Nephron (organoid): Measurements from ENCODE around the gene ACMSD.
"Not testable (repeated sequence)": the region's sequence is repeated elsewhere in the genome, so short reads cannot be mapped to it uniquely, and the experiment has no call there.

Source experiments
- H3K27ac Mint-ChIP-seq, 3 experiments: 2 replicates each; pipeline ENCODE4 v1.8.0; 2020; ENCODE audit warnings: mixed read lengths in 3 of 3, mild to moderate bottlenecking in 2 of 3, moderate library complexity in 1 of 3
- H3K27me3 Mint-ChIP-seq: 2 replicates; pipeline ENCODE4 v1.8.0; 2021; ENCODE audit warnings: low read depth, mild to moderate bottlenecking, moderate library complexity, mixed read lengths
- H3K36me3 Mint-ChIP-seq: 2 replicates; pipeline ENCODE4 v1.8.0; 2020; ENCODE audit warnings: low read depth, mixed read lengths
- H3K4me1 Mint-ChIP-seq: 2 replicates; pipeline ENCODE4 v1.8.0; 2020; ENCODE audit warnings: mixed read lengths
- H3K4me3 Mint-ChIP-seq, 3 experiments: 2 replicates each; pipeline ENCODE4 v1.8.0; 2020; ENCODE audit warnings: mild to moderate bottlenecking in 3 of 3, mixed read lengths in 3 of 3, moderate library complexity in 2 of 3
- H3K9me3 Mint-ChIP-seq: 2 replicates; pipeline ENCODE4 v1.8.0; 2020; ENCODE audit warnings: mixed read lengths
- CTCF ChIP-seq, 3 experiments: fragments of 200-600 bp; sonication (generic); IDR thresholded peaks; one replicate each; pipeline ENCODE4 v1.5.0; 2021; ENCODE audit warnings: antibody characterized with exemption in 3 of 3; ENCODE audit not compliant: unreplicated experiment in 3 of 3

Gene ACMSD

GRCh38 chr2:134842930-134843490, 4.6 kb downstream of the ACMSD start:
- TF ChIP-seq CTCF (IDR thresholded peaks at IDR 0.05; ENCODE audit: unreplicated experiment in 3 of 3), result no peak
- Mint-ChIP-seq H3K4me1 (peaks cover 14% of the 10 kb centered on the region), H3K27ac (peak overlapping the region; percentile 52 to 72 (median 59)), H3K4me3 (no peak overlapping the region), H3K36me3 (peaks cover 14% of the 10 kb centered on the region), H3K9me3 (peaks cover 5% of the 10 kb centered on the region), H3K27me3 (no peaks in the 10 kb centered on the region)

GRCh38 chr2:134843968-134844367, 5.6 kb downstream of the ACMSD start:
- no peaks in the 10 kb centered on the region for H3K27me3 Mint-ChIP-seq
- peaks cover 8% of the 10 kb centered on the region for H3K9me3 Mint-ChIP-seq
- no peak overlapping the region for H3K4me3 Mint-ChIP-seq
- H3K36me3 Mint-ChIP-seq, result peaks cover 14% of the 10 kb centered on the region
- TF ChIP-seq CTCF (IDR thresholded peaks at IDR 0.05; ENCODE audit: unreplicated experiment in 3 of 3), result no peak
- H3K4me1 Mint-ChIP-seq, result peaks cover 14% of the 10 kb centered on the region
- peak overlapping the region in 2 of 3 experiments; percentile 0 for H3K27ac Mint-ChIP-seq

GRCh38 chr2:134845028-134845427, 6.6 kb downstream of the ACMSD start:
- Mint-ChIP-seq H3K4me1 (peaks cover 14% of the 10 kb centered on the region), H3K36me3 (peaks cover 20% of the 10 kb centered on the region), H3K27ac (peak overlapping the region in 1 of 3 experiments; percentile 0), H3K9me3 (peaks cover 10% of the 10 kb centered on the region), H3K4me3 (no peak overlapping the region), H3K27me3 (no peaks in the 10 kb centered on the region)
- TF ChIP-seq CTCF (IDR thresholded peaks at IDR 0.05; ENCODE audit: unreplicated experiment in 3 of 3), result no peak

- Mint-ChIP-seq H3K27ac (peak overlapping the region in 2 of 3 experiments; percentile 0 to 64), H3K4me1 (peaks cover 14% of the 10 kb centered on the region), H3K9me3 (peaks cover 10% of the 10 kb centered on the region), H3K36me3 (peaks cover 20% of the 10 kb centered on the region), H3K27me3 (no peaks in the 10 kb centered on the region), H3K4me3 (no peak overlapping the region)
- TF ChIP-seq CTCF (IDR thresholded peaks at IDR 0.05; ENCODE audit: unreplicated experiment in 3 of 3), result no peak
Observed at GRCh38 chr2:134845719-134846118, 7.3 kb downstream of the ACMSD start.

GRCh38 chr2:134846213-134846612, 7.8 kb downstream of the ACMSD start:
- H3K27me3 Mint-ChIP-seq, result no peaks in the 10 kb centered on the region

GRCh38 chr2:134847582-134847981, 9.2 kb downstream of the ACMSD start:
- not testable (repeated sequence) for H3K27me3 Mint-ChIP-seq, H3K9me3 Mint-ChIP-seq, H3K27ac Mint-ChIP-seq, H3K4me3 Mint-ChIP-seq
- Mint-ChIP-seq H3K4me1 (peaks cover 11% of the 10 kb centered on the region), H3K36me3 (peaks cover 20% of the 10 kb centered on the region)

More at GRCh38 chr2:134846213-134846612, 7.8 kb downstream of the ACMSD start:
- Mint-ChIP-seq H3K27ac (no peak overlapping the region), H3K4me3 (no peak overlapping the region), H3K4me1 (peaks cover 14% of the 10 kb centered on the region), H3K36me3 (peaks cover 20% of the 10 kb centered on the region), H3K9me3 (peaks cover 10% of the 10 kb centered on the region)
- no peak for TF ChIP-seq CTCF (IDR thresholded peaks at IDR 0.05; ENCODE audit: unreplicated experiment in 3 of 3)
